Measurements from ENCODE around the gene CAMSAP2. TPM values are rescaled to one million over a fixed set of nuclear protein-coding genes. Genes with fewer than 3 reads are reported as not detected.

CAMSAP2 gene
- total and polyA plus RNA-seq, 2 of the 8 experiments (the other 6 are each of a cell fraction or from before 2014, with no cell fraction given) = 4.2 to 27.6 TPM

GRCh38 chr1:200836213-200836612 lies 97.5 kb downstream of the CAMSAP2 start:
- 92% methylated on average over 3 of the region's 3 CpGs; no CpG with 5 or more reads in 1 of the 2 experiments for WGBS, 2 experiments (ENCODE audit: extremely low coverage in 1 of 2, insufficient coverage in 1 of 2, insufficient read length in 1 of 2, insufficient replicate concordance in 2 of 2, low coverage in 1 of 2, low lambda C conversion rate in 2 of 2, missing lambda C conversion rate in 1 of 2)
- TF ChIP-seq HDAC6 (IDR thresholded peaks at IDR 0.05; ENCODE audit: low read depth, low read length) (no peak), SRF (IDR thresholded peaks at IDR 0.05; ENCODE audit: low read depth, low read length) (no peak), RNF2 (IDR thresholded peaks at IDR 0.05; ENCODE audit: borderline replicate concordance, low read depth, low read length, missing control alignments, poor library complexity, severe bottlenecking) (no peak), CHD2 (IDR thresholded peaks at IDR 0.05; ENCODE audit: low read length) (no peak), SIRT6 (IDR thresholded peaks at IDR 0.05; ENCODE audit: low read length) (no peak), ATF2 (IDR thresholded peaks at IDR 0.05; ENCODE audit: low read length) (no peak), RXRA (IDR thresholded peaks at IDR 0.05; ENCODE audit: insufficient read depth, low read depth, low read length) (no peak), POU5F1 (IDR thresholded peaks at IDR 0.05; ENCODE audit: low read depth, low read length) (no peak), SP1 (IDR thresholded peaks at IDR 0.05; ENCODE audit: low read depth, low read length) (no peak), NANOG (IDR thresholded peaks at IDR 0.05; ENCODE audit: insufficient read depth, low read depth, low read length, poor library complexity, severe bottlenecking) (no peak), POLR2A (IDR thresholded peaks at IDR 0.05; ENCODE audit: control extremely low read depth in 1 of 2, low read depth in 2 of 2, low read length in 2 of 2) (no peak), ZNF274 (IDR thresholded peaks at IDR 0.05; ENCODE audit: borderline replicate concordance, extremely low read depth, low read length) (no peak)
- TF ChIP-seq, protein P1, sequence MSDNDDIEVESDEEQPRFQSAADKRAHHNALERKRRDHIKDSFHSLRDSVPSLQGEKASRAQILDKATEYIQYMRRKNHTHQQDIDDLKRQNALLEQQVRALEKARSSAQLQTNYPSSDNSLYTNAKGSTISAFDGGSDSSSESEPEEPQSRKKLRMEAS (IDR thresholded peaks at IDR 0.05) = no peak

More at GRCh38 chr1:200836213-200836612, 97.5 kb downstream of the CAMSAP2 start:
- Histone ChIP-seq H3K18ac (ENCODE audit: extremely low read depth, low read length) (no peak overlapping the region), H4K8ac (ENCODE audit: extremely low read depth, insufficient read depth, low read length) (no peak overlapping the region), H3K14ac (ENCODE audit: insufficient read length) (no peak overlapping the region), H3K27ac (ENCODE audit: low read depth, low read length) (no peak overlapping the region), H3K23ac (ENCODE audit: insufficient read length) (no peak overlapping the region), H2BK20ac (ENCODE audit: low read length) (no peak overlapping the region), H4K5ac (ENCODE audit: insufficient read length, low read depth, low read length) (no peak overlapping the region), H4K20me1 (replicated peaks in 1 of 2; ENCODE audit: control insufficient read depth in 1 of 2, insufficient read depth in 2 of 2, low read length in 2 of 2) (no peaks in the 10 kb centered on the region), H3K4me1 (replicated peaks in 1 of 4; ENCODE audit: control insufficient read depth in 3 of 4, insufficient read depth in 4 of 4, low read length in 3 of 4) (no peaks in the 10 kb centered on the region), H2BK120ac (replicated peaks; ENCODE audit: low read depth, low read length) (no peak overlapping the region), H2BK12ac (ENCODE audit: low read depth, low read length) (no peak overlapping the region), H3K36me3 (ENCODE audit: control insufficient read depth in 2 of 4, insufficient read depth in 4 of 4, low read length in 3 of 4) (peaks cover 0 to 6% (median 1%) of the 10 kb centered on the region in 4 experiments; a peak in 3 of 8 replicates), H3K79me2 (ENCODE audit: control insufficient read depth in 1 of 2, insufficient read depth in 2 of 2, low read length in 2 of 2) (no peaks in the 10 kb centered on the region), H3K79me1 (ENCODE audit: low read depth, low read length) (no peaks in the 10 kb centered on the region), H3K4me2 (ENCODE audit: insufficient read depth in 1 of 2, low read depth in 2 of 2, low read length in 2 of 2) (no peak overlapping the region), H4K91ac (replicated peaks; ENCODE audit: insufficient read length, low read length) (no peak overlapping the region), H2AFZ (ENCODE audit: low read length) (no peak overlapping the region), H2BK15ac (ENCODE audit: low read length) (no peak overlapping the region), H3K4me3 (ENCODE audit: extremely low read depth in 1 of 4, insufficient read depth in 2 of 4, low read depth in 3 of 4, low read length in 4 of 4) (no peak overlapping the region), H2AK5ac (ENCODE audit: low read depth, low read length) (no peak overlapping the region), H3K27me3 (replicated peaks in 1 of 4; ENCODE audit: control insufficient read depth in 3 of 4, extremely low read depth in 1 of 4, insufficient read depth in 3 of 4, low read length in 3 of 4) (no peaks in the 10 kb centered on the region), H3K9ac (replicated peaks in 1 of 4; ENCODE audit: extremely low read depth in 1 of 4, low read depth in 3 of 4, low read length in 3 of 4) (no peak overlapping the region), H3K56ac (replicated peaks; ENCODE audit: insufficient read length, low read depth, low read length) (no peak overlapping the region), H3K4ac (replicated peaks; ENCODE audit: insufficient read length, low read depth, low read length) (no peak overlapping the region), H3K23me2 (ENCODE audit: low read depth, low read length) (no peaks in the 10 kb centered on the region), H3K9me3 (ENCODE audit: insufficient read depth in 2 of 2, low read depth in 1 of 2, low read length in 1 of 2) (no peaks in the 10 kb centered on the region), H2BK5ac (ENCODE audit: low read depth, low read length) (no peak overlapping the region)
- ChIA-PET CTCF (ENCODE audit: partially characterized antibody) (interaction anchor here (1.1 kb wide), 1 partner anchor 186 kb away, joined by 3 read pairs; no protein-coding TSS in a partner anchor), POLR2A (ENCODE audit: partially characterized antibody) (no interaction called here)
- FAIRE-seq (no peak), DNase-seq (ENCODE audit: low read depth in 1 of 2, low spot score in 2 of 2) (no peak)
